GM12872 (cell line): ENCODE measurements around the gene CLEC1A.

Experiments
- TF ChIP-seq, protein P1 (sequence below): IDR thresholded peaks from 3 replicates; pipeline ENCODE4 v1.5.1; 2011; ENCODE audit warnings: low read depth, mild to moderate bottlenecking, low read length, moderate library complexity; ENCODE audit not compliant: insufficient read depth

CLEC1A gene

DNA sequence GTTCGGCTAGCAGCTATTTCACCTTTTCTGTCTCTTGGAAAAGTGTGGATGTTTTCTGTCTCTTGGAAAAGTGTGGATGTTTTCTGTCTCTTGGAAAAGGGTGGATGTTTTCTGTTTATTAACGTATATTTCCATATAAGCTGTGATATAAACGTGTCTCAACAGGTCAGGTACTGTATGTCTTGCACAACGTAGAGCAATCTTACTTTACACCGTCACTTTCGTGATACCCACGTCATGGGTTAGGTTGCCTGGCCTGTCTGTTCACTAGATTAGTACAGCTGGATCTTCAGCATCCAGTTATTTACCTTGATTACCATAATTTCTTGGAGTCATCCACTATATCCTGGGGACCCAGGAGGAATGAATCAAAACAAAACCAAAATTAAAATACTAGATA lies 17.1 kb upstream of the CLEC1A start:
- TF ChIP-seq, protein P1, sequence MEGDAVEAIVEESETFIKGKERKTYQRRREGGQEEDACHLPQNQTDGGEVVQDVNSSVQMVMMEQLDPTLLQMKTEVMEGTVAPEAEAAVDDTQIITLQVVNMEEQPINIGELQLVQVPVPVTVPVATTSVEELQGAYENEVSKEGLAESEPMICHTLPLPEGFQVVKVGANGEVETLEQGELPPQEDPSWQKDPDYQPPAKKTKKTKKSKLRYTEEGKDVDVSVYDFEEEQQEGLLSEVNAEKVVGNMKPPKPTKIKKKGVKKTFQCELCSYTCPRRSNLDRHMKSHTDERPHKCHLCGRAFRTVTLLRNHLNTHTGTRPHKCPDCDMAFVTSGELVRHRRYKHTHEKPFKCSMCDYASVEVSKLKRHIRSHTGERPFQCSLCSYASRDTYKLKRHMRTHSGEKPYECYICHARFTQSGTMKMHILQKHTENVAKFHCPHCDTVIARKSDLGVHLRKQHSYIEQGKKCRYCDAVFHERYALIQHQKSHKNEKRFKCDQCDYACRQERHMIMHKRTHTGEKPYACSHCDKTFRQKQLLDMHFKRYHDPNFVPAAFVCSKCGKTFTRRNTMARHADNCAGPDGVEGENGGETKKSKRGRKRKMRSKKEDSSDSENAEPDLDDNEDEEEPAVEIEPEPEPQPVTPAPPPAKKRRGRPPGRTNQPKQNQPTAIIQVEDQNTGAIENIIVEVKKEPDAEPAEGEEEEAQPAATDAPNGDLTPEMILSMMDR = no peak

DNA sequence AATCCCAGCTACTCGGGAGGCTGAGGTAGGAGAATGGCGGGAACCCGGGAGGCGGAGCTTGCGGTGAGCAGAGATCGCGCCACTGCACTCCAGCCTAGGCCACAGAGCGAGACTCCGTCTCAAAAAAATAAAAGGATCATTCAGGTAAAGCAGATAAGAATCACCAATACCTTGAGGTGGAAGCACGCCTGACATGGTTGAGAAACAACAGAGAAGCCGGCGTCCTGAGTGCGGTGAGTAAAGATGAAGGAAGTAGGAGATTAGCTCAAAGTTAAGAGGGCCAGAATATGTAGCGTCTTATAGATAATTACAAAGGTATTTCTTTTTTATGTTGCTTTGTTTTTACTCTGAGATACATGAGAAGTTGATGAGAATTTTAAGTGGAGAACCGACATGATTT lies 16.5 kb upstream of the CLEC1A start:
- TF ChIP-seq, protein P1 = no peak

DNA sequence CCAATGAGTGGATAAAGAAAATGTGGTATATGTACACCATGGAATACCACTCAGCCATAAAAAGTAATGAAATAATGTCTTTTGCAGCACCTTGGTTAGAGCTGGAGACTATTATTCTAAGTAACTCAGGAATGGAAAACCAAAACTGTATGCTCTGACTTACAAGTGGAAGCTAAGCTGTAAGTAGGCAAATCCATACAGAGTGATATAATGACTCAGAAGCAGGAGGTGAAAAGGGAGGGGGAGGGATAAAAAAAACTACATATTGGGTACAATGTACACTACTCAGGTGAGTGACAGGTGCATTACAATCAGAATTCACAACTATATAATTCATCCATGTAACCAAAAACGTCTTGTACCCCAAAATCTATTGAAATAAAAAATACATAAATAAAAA lies 15.1 kb upstream of the CLEC1A start:
- TF ChIP-seq, protein P1 = no peak

DNA sequence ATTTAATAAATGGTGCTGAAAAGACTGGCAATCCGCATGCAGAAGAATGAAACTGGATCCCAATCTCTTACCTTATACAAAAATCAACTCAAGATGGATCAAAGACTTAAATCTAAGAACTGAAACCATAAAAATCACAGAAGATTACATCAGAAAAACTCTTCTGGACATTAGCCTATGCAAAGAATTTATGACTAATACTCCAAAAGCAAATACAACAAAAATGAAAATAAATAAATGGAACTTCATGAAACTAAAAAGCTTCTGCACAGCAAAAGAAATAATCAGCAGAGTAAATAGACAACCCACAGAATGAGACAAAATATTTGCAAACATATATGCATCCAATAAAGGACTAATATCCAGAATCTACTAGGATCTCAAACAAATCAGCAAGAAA lies 14.3 kb upstream of the CLEC1A start:
- TF ChIP-seq, protein P1 = no peak

DNA sequence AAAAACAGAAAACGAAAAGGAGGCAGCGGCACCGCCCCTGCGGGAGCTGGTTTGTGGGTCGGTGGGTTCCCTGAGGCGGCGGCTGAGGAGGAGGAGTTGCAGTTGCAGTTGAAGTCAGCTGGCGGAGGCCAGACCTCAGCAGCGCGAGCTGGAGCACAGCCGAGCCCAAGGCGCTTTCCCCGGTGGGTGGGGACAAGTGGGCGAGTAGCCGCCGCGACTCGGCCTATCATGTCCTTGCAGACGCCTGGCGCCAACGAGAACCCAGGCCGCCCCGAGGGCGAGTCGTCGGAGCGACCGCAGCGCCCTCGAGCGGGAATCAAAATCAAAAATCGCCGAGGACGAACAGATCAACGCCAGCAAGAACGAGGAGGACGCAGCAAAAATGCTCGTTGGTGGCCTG lies 12.7 kb upstream of the CLEC1A start:
- TF ChIP-seq, protein P1 = no peak

DNA sequence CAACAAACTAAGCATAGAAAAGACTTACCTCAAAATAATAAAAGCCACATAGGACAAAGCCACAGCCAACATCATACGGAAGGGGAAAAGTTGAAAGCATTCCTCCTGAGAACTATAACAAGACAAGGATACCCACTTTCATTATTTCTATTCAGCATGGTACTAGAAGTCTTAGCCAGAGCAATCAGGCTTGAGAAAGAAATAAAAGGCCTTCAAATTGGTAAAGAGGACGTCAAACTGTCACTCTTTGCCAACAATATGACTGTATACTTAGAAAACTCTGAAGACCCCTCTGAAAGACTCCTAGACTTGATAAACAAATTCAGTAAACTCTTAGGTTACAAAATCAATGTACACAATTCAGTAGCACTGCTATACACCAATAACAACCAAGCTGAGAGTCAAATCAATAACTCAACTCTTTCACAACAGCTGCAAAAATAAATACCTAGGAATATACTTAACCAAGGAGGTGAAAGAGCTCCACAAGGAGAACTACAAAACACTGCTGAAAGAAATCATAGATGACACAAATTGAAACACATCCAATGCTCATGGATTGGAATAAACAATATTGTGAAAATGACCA lies 11.6 kb upstream of the CLEC1A start:
- TF ChIP-seq, protein P1 = no peak

DNA sequence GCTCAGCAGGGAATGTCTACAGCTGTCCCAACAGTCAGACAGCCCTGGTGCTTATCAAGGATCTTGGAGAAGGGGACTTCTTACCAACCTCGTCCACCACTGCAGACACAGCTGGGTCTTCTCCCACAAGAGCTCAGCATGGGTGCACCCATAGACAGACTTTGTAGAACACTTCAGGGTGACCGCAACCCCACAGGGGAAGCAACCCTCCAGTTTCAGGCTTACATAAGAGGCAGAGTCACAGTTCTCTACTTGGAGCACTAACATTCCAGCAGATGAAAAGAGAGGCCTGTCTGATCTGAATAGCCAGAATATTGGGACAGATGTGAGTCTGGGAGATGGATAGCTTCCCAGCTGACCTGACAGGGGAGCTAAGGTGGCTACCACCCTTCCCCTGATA lies 3.5 kb upstream of the CLEC1A start:
- TF ChIP-seq, protein P1 = no peak
